Testis (tissue), 2 donors: ENCODE results near the gene NOS1AP.

Source experiments
- POLR2A ChIP-seq: fragments of 450-650 bp; IDR thresholded peaks from one replicate; pipeline ENCODE4 v1.6.1; 2017; ENCODE audit warnings: antibody characterized with exemption, mild to moderate bottlenecking, moderate library complexity
- TF ChIP-seq, protein P1 (sequence below), 3 experiments: fragments of 450-650 bp in 2 of 3; fragments of 200-600 bp in 1 of 3; sonication (generic) in 1 of 3; IDR thresholded peaks; one replicate each; pipeline ENCODE4 v1.5.1; 2016 to 2019; ENCODE audit warnings: antibody characterized with exemption in 3 of 3, mild to moderate bottlenecking in 2 of 3, moderate library complexity in 1 of 3

GRCh38 chr1:162275622-162276175 is 206.2 kb downstream of the NOS1AP start:
- TF ChIP-seq, protein P1, sequence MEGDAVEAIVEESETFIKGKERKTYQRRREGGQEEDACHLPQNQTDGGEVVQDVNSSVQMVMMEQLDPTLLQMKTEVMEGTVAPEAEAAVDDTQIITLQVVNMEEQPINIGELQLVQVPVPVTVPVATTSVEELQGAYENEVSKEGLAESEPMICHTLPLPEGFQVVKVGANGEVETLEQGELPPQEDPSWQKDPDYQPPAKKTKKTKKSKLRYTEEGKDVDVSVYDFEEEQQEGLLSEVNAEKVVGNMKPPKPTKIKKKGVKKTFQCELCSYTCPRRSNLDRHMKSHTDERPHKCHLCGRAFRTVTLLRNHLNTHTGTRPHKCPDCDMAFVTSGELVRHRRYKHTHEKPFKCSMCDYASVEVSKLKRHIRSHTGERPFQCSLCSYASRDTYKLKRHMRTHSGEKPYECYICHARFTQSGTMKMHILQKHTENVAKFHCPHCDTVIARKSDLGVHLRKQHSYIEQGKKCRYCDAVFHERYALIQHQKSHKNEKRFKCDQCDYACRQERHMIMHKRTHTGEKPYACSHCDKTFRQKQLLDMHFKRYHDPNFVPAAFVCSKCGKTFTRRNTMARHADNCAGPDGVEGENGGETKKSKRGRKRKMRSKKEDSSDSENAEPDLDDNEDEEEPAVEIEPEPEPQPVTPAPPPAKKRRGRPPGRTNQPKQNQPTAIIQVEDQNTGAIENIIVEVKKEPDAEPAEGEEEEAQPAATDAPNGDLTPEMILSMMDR (IDR thresholded peaks at IDR 0.05) = no peak
- TF ChIP-seq POLR2A = no peak
